A673 (cell line): ENCODE results near the gene NR6A1. TPM values are rescaled to one million over a fixed set of nuclear protein-coding genes. Genes with fewer than 3 reads are reported as not detected.

Source experiments
- BruUV-seq: library from RNA; stranded (reverse); fragments of 400-500 nt; replicated peaks from 2 replicates; lab custom pipeline; 2021; lab: Mats Ljungman, UMichigan
- CTCF ChIA-PET: fragments of 300-600 bp; sonication (Branson Sonifier 250); formaldehyde crosslinking; loops from one replicate; lab custom pipeline; 2022; ENCODE audit warnings: antibody characterized with exemption; lab: Charles Lee
- POLR2A ChIA-PET: fragments of 300-600 bp; sonication (Branson Sonifier 250); formaldehyde crosslinking; loops from one replicate; lab custom pipeline; 2022; ENCODE audit warnings: antibody characterized with exemption; ENCODE audit not compliant: low non-redundant PET; lab: Charles Lee
- DNase-seq: peaks from one replicate; pipeline ENCODE4 v3.0.0-alpha.2; 2015; ENCODE audit warnings: low spot score
- H3K27ac ChIP-seq: fragments of 200-600 bp; sonication (generic); 2 replicates; pipeline ENCODE4 v1.5.1; 2016; ENCODE audit warnings: mixed run types, low read depth, mild to moderate bottlenecking, mixed read lengths, antibody characterized with exemption, low read length; ENCODE audit not compliant: poor library complexity, severe bottlenecking
- H3K27me3 ChIP-seq: fragments of 200-600 bp; sonication (generic); replicated peaks from 2 replicates; pipeline ENCODE4 v1.6.1; 2017; ENCODE audit warnings: mixed run types, low read depth, mild to moderate bottlenecking, mixed read lengths, antibody characterized with exemption, low read length; ENCODE audit not compliant: insufficient read depth, poor library complexity
- H3K36me3 ChIP-seq: fragments of 200-600 bp; sonication (generic); 2 replicates; pipeline ENCODE4 v1.6.1; 2016; ENCODE audit warnings: mixed run types, mild to moderate bottlenecking, mixed read lengths, antibody characterized with exemption, low read length; ENCODE audit not compliant: insufficient read depth, poor library complexity, severe bottlenecking
- H3K4me1 ChIP-seq: fragments of 200-600 bp; sonication (generic); 2 replicates; pipeline ENCODE4 v1.6.1; 2017; ENCODE audit warnings: mixed run types, mild to moderate bottlenecking, mixed read lengths, antibody characterized with exemption, low read length; ENCODE audit not compliant: insufficient read depth, poor library complexity, severe bottlenecking
- H3K4me3 ChIP-seq: fragments of 200-600 bp; sonication (generic); 2 replicates; pipeline ENCODE4 v1.5.1; 2016; ENCODE audit warnings: low read depth, mixed run types, mild to moderate bottlenecking, mixed read lengths, low read length; ENCODE audit not compliant: poor library complexity, severe bottlenecking
- H3K9me3 ChIP-seq: fragments of 200-600 bp; sonication (generic); 2 replicates; pipeline ENCODE4 v1.6.1; 2016; ENCODE audit warnings: mixed run types, low read depth, mild to moderate bottlenecking, mixed read lengths, antibody characterized with exemption, low read length; ENCODE audit not compliant: poor library complexity, severe bottlenecking
- CTCF ChIP-seq: fragments of 300-800, 200-600 bp; sonication (generic); conservative IDR thresholded peaks from 2 replicates; pipeline ENCODE4 v1.5.1; 2017; ENCODE audit warnings: low read depth, mild to moderate bottlenecking, antibody characterized with exemption, low read length, moderate library complexity, mixed read lengths
- EZH2 ChIP-seq: fragments of 200-600 bp; sonication (generic); IDR thresholded peaks from 2 replicates; pipeline ENCODE4 v1.6.1; 2017; ENCODE audit warnings: borderline replicate concordance, low read depth, mild to moderate bottlenecking, mixed read lengths, antibody characterized with exemption, low read length; ENCODE audit not compliant: poor library complexity, severe bottlenecking
- intact Hi-C: fragments of 100-400 bp; cut with micrococcal nuclease; formaldehyde crosslinking; loops from one replicate; pipeline ENCODE4 v1.10.0; 2022; ENCODE audit not compliant: unreplicated experiment
- total RNA-seq: library from RNA; stranded (reverse); gene quantifications from 2 replicates; pipeline ENCODE4 v1.2.3, GENCODE V29; 2021

Gene NR6A1
- total RNA-seq, 1 experiment from 2014 or later: 5.3 TPM

GRCh38 chr9:124698265-124698664, 72.8 kb downstream of the NR6A1 start:
- Histone ChIP-seq H3K27me3 (no peaks in the 10 kb centered on the region), H3K4me3 (no peak overlapping the region), H3K27ac (no peak overlapping the region), H3K9me3 (no peaks in the 10 kb centered on the region), H3K36me3 (no peaks in the 10 kb centered on the region), H3K4me1 (peaks cover 31% of the 10 kb centered on the region)
- TF ChIP-seq CTCF (no peak), EZH2 (no peak)
- no peak for DNase-seq
- intact Hi-C loops: no loop called here
- no TSS peak for BruUV-seq
- CTCF ChIA-PET: no interaction called here
- POLR2A ChIA-PET: no interaction called here

GRCh38 chr9:124697326-124698200, 73.5 kb downstream of the NR6A1 start:
- Histone ChIP-seq H3K36me3 (no peaks in the 10 kb centered on the region), H3K9me3 (no peaks in the 10 kb centered on the region), H3K27ac (no peak overlapping the region), H3K4me3 (no peak overlapping the region), H3K4me1 (peaks cover 31% of the 10 kb centered on the region), H3K27me3 (no peaks in the 10 kb centered on the region)
- ChIA-PET POLR2A (no interaction called here), CTCF (no interaction called here)
- intact Hi-C loops: no loop called here
- DNase-seq: no peak
- no TSS peak for BruUV-seq
- no peak for TF ChIP-seq EZH2
- no peak for TF ChIP-seq CTCF

- H3K4me3 ChIP-seq: no peak overlapping the region
- intact Hi-C loops: no loop called here
- no peaks in the 10 kb centered on the region for H3K27me3 ChIP-seq
- ChIA-PET CTCF (no interaction called here), POLR2A (no interaction called here)
- H3K4me1 ChIP-seq: peaks cover 31% of the 10 kb centered on the region
- H3K36me3 ChIP-seq: no peaks in the 10 kb centered on the region
- H3K9me3 ChIP-seq: no peaks in the 10 kb centered on the region
- no peak for TF ChIP-seq EZH2
- BruUV-seq: no TSS peak
- no peak for DNase-seq
- H3K27ac ChIP-seq: no peak overlapping the region
Measured at GRCh38 chr9:124696101-124696500, 75.0 kb downstream of the NR6A1 start.
